Measurements from ENCODE around the gene NUP62. TPM values are rescaled to one million over a fixed set of nuclear protein-coding genes. Genes with fewer than 3 reads are reported as not detected.

Gene NUP62
- total and polyA plus RNA-seq, 2 of the 8 experiments (the other 6 are each of a cell fraction or from before 2014, with no cell fraction given), result 50.0 to 107 TPM

- DNase-seq (ENCODE audit: low read depth in 1 of 2, low spot score in 2 of 2), result no peak
- CTCF ChIA-PET (ENCODE audit: partially characterized antibody), result interaction anchor here (0.6 to 10.3 kb wide), 7 partner anchors 12 to 866 kb away, joined by 3 to 231 read pairs (median 5); no protein-coding TSS in a partner anchor
- no peak overlapping the region for H3K23ac ChIP-seq (ENCODE audit: insufficient read length)
Observed at GRCh38 chr19:49939721-49940481, 10.6 kb upstream of the NUP62 start.

More at GRCh38 chr19:49939721-49940481, 10.6 kb upstream of the NUP62 start:
- Histone ChIP-seq H3K23me2 (ENCODE audit: low read depth, low read length) (no peaks in the 10 kb centered on the region), H3K27ac (ENCODE audit: low read depth, low read length) (no peak overlapping the region), H3K4me1 (replicated peaks in 1 of 4; ENCODE audit: control insufficient read depth in 3 of 4, insufficient read depth in 4 of 4, low read length in 3 of 4) (no peaks in the 10 kb centered on the region; a peak in 1 of 7 replicates), H3K36me3 (ENCODE audit: control insufficient read depth in 2 of 4, insufficient read depth in 4 of 4, low read length in 3 of 4) (no peaks in the 10 kb centered on the region), H4K20me1 (replicated peaks in 1 of 2; ENCODE audit: control insufficient read depth in 1 of 2, insufficient read depth in 2 of 2, low read length in 2 of 2) (no peaks in the 10 kb centered on the region), H2BK15ac (ENCODE audit: low read length) (no peak overlapping the region), H3K79me2 (ENCODE audit: control insufficient read depth in 1 of 2, insufficient read depth in 2 of 2, low read length in 2 of 2) (no peaks in the 10 kb centered on the region), H3K18ac (ENCODE audit: extremely low read depth, low read length) (no peak overlapping the region), H2BK120ac (replicated peaks; ENCODE audit: low read depth, low read length) (no peak overlapping the region), H4K5ac (ENCODE audit: insufficient read length, low read depth, low read length) (no peak overlapping the region), H3K27me3 (replicated peaks in 1 of 4; ENCODE audit: control insufficient read depth in 3 of 4, extremely low read depth in 1 of 4, insufficient read depth in 3 of 4, low read length in 3 of 4) (no peaks in the 10 kb centered on the region), H2BK20ac (ENCODE audit: low read length) (no peak overlapping the region), H3K9me3 (ENCODE audit: insufficient read depth in 2 of 2, low read depth in 1 of 2, low read length in 1 of 2) (no peaks in the 10 kb centered on the region), H4K8ac (ENCODE audit: extremely low read depth, insufficient read depth, low read length) (no peak overlapping the region), H2BK12ac (ENCODE audit: low read depth, low read length) (no peak overlapping the region), H3K4me2 (ENCODE audit: insufficient read depth in 1 of 2, low read depth in 2 of 2, low read length in 2 of 2) (no peak overlapping the region), H3K9ac (replicated peaks in 1 of 4; ENCODE audit: extremely low read depth in 1 of 4, low read depth in 3 of 4, low read length in 3 of 4) (no peak overlapping the region), H3K4me3 (ENCODE audit: extremely low read depth in 1 of 4, insufficient read depth in 2 of 4, low read depth in 3 of 4, low read length in 4 of 4) (no peak overlapping the region), H4K91ac (replicated peaks; ENCODE audit: insufficient read length, low read length) (no peak overlapping the region), H3K79me1 (ENCODE audit: low read depth, low read length) (no peaks in the 10 kb centered on the region), H3K14ac (ENCODE audit: insufficient read length) (no peak overlapping the region), H2AK5ac (ENCODE audit: low read depth, low read length) (no peak overlapping the region), H3K4ac (replicated peaks; ENCODE audit: insufficient read length, low read depth, low read length) (no peak overlapping the region), H2BK5ac (ENCODE audit: low read depth, low read length) (no peak overlapping the region; the same call in 1 of the 2 replicates), H3K56ac (replicated peaks; ENCODE audit: insufficient read length, low read depth, low read length) (no peak overlapping the region), H2AFZ (ENCODE audit: low read length) (no peak overlapping the region)
- POLR2A ChIA-PET (ENCODE audit: partially characterized antibody), result interaction anchor here (0.6 to 4.2 kb wide), 3 partner anchors 10 to 12 kb away, joined by 3 to 21 read pairs (median 5); partner anchors contain the start of genes ATF5 and NUP62
- FAIRE-seq, result no peak
- TF ChIP-seq HDAC2 (IDR thresholded peaks at IDR 0.05; ENCODE audit: borderline replicate concordance in 1 of 2, low read depth in 2 of 2, low read length in 2 of 2) (no peak), CTCF (IDR thresholded peaks at IDR 0.05; ENCODE audit: control extremely low read depth in 1 of 3, insufficient read depth in 1 of 3, low read depth in 1 of 3, low read length in 3 of 3) (peak; percentile 17 to 51 (median 43); a peak in 2 of 4 replicates), BRCA1 (IDR thresholded peaks at IDR 0.05; ENCODE audit: low read depth, low read length) (no peak), MAFK (IDR thresholded peaks at IDR 0.05; ENCODE audit: low read depth, low read length) (no peak), ASH2L (IDR thresholded peaks at IDR 0.05; ENCODE audit: low read length) (no peak), CBX8 (IDR thresholded peaks at IDR 0.05; ENCODE audit: borderline replicate concordance, low read depth, low read length) (no peak)
- TF ChIP-seq, protein P1, sequence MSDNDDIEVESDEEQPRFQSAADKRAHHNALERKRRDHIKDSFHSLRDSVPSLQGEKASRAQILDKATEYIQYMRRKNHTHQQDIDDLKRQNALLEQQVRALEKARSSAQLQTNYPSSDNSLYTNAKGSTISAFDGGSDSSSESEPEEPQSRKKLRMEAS (IDR thresholded peaks at IDR 0.05), result peak; percentile 53; the same call in 1 of the 2 replicates
- 80% methylated on average over 7 of the region's 7 CpGs; no CpG with 5 or more reads in 1 of the 2 experiments for WGBS, 2 experiments (ENCODE audit: extremely low coverage in 1 of 2, insufficient coverage in 1 of 2, insufficient read length in 1 of 2, insufficient replicate concordance in 2 of 2, low coverage in 1 of 2, low lambda C conversion rate in 2 of 2, missing lambda C conversion rate in 1 of 2)

Measured in H1 (cell line).